HepG2 (cell line): Measurements from ENCODE around the gene EEF1A1. TPM values are rescaled to one million over a fixed set of nuclear protein-coding genes. Genes with fewer than 3 reads are reported as not detected.

Source experiments
- ATAC-seq: fragments of 200-7000 bp; cut with Tn5 transposase; 3 replicates; pipeline ENCODE4 v1.9.1; 2020; ENCODE audit warnings: mild to moderate bottlenecking, moderate library complexity
- BruUV-seq: library from RNA; stranded (reverse); fragments of 400-500 nt; replicated peaks from 2 replicates; lab custom pipeline; 2021; lab: Mats Ljungman, UMichigan
- CTCF ChIA-PET: fragments of 300-600 bp; formaldehyde crosslinking; extraction: SDS; loops from one replicate; lab custom pipeline; 2021; ENCODE audit warnings: low total read pairs, inconsistent platforms, low intra/inter-chr PET ratio; lab: Yijun Ruan, JAX
- POLR2A ChIA-PET: fragments of 350-600 bp; sonication (Branson Sonifier 250); formaldehyde crosslinking; loops from one replicate; lab custom pipeline; 2020; ENCODE audit warnings: antibody characterized with exemption, inconsistent platforms; lab: Yijun Ruan, JAX
- DNase-seq: peaks from one replicate; pipeline ENCODE4 v3.0.0-alpha.2; 2015; ENCODE audit warnings: low spot score
- FAIRE-seq: peaks from 3 replicates; lab custom pipeline; 2011; peaks lifted over from hg19 to GRCh38; lab: Jason Lieb, UNC
- H2AFZ ChIP-seq: one replicate; pipeline ENCODE4 v1.6.1; 2011; ENCODE audit warnings: low read length, inconsistent platforms
- H3K27ac ChIP-seq: fragments of 300-600 bp; 3 replicates; pipeline ENCODE4 v1.8.0; 2011; ENCODE audit warnings: mixed run types, mild to moderate bottlenecking, mixed read lengths, low read length, inconsistent platforms; ENCODE audit not compliant: insufficient read depth; ENCODE audit errors: extremely low read length
- H3K27me3 ChIP-seq, 2 experiments: fragments of 200-600 bp in 1 of 2; 2 replicates in 1 of 2; 3 replicates in 1 of 2; pipeline versions ENCODE4 v1.6.0 to v1.8.0; 2011; ENCODE audit warnings: low read length in 2 of 2, mild to moderate bottlenecking in 2 of 2, moderate library complexity in 2 of 2, inconsistent platforms in 1 of 2; ENCODE audit not compliant: insufficient read depth in 2 of 2, control insufficient read depth in 1 of 2
- H3K36me3 ChIP-seq, 2 experiments: fragments of 200-600 bp in 1 of 2; replicated peaks in 1 of 2; 2 replicates in 1 of 2; 3 replicates in 1 of 2; pipeline versions ENCODE4 v1.5.1 to v1.8.0; 2011; ENCODE audit warnings: low read length in 2 of 2, inconsistent platforms in 1 of 2; ENCODE audit not compliant: insufficient read depth in 2 of 2, control insufficient read depth in 1 of 2
- H3K4me1 ChIP-seq: 2 replicates; pipeline ENCODE4 v1.5.1; 2012; ENCODE audit warnings: low read length, inconsistent platforms; ENCODE audit not compliant: insufficient read depth
- H3K4me2 ChIP-seq: 2 replicates; pipeline ENCODE4 v1.6.0; 2011; ENCODE audit warnings: low read depth, low read length, inconsistent platforms
- H3K4me3 ChIP-seq, 3 experiments: fragments of 200-600 bp in 1 of 3; sonication (generic), shearing (Covaris generic) in 1 of 3; replicated peaks in 1 of 3; 2 replicates each; pipeline ENCODE4 v1.5.1; 2011 to 2016; ENCODE audit warnings: low read length in 3 of 3, inconsistent platforms in 2 of 3, low read depth in 2 of 3, mild to moderate bottlenecking in 2 of 3, control low read depth in 1 of 3, mixed read lengths in 1 of 3; ENCODE audit not compliant: insufficient read depth in 1 of 3
- H3K79me2 ChIP-seq: one replicate; pipeline ENCODE4 v1.6.1; 2011; ENCODE audit warnings: low read length, inconsistent platforms; ENCODE audit not compliant: insufficient read depth
- H3K9ac ChIP-seq: 2 replicates; pipeline ENCODE4 v1.6.0; 2011; ENCODE audit warnings: mild to moderate bottlenecking, low read depth, low read length, inconsistent platforms; ENCODE audit not compliant: insufficient read depth
- H3K9me3 ChIP-seq: 2 replicates; pipeline ENCODE4 v1.5.1; 2012; ENCODE audit warnings: mild to moderate bottlenecking, low read length
- H4K20me1 ChIP-seq: 2 replicates; pipeline ENCODE4 v1.6.0; 2011; ENCODE audit warnings: inconsistent platforms, mild to moderate bottlenecking, low read length, moderate library complexity; ENCODE audit not compliant: insufficient read depth
- AGO2 ChIP-seq: fragments of 200-400 bp; formaldehyde crosslinking; optimal IDR thresholded peaks from 2 replicates; pipeline ENCODE3; 2017; ENCODE audit warnings: mild to moderate bottlenecking, low read depth, low read length, moderate library complexity
- FIP1L1 ChIP-seq: fragments of 200-400 bp; formaldehyde crosslinking; IDR thresholded peaks from 2 replicates; pipeline ENCODE4 v1.6.1; 2018; ENCODE audit warnings: low read depth, mild to moderate bottlenecking, low read length, moderate library complexity, borderline replicate concordance; ENCODE audit not compliant: insufficient read depth
- HNRNPUL1 ChIP-seq: fragments of 200-400 bp; formaldehyde crosslinking; IDR thresholded peaks from 2 replicates; pipeline ENCODE4 v1.6.1; 2017; ENCODE audit warnings: low read depth, mild to moderate bottlenecking, low read length, moderate library complexity
- PPARG ChIP-seq: conservative IDR thresholded peaks from 2 replicates; pipeline ENCODE4 v1.6.1; 2016; ENCODE audit warnings: missing biosample characterization, missing genetic modification reagents
- ZNF329 ChIP-seq: sonication (generic); formaldehyde crosslinking; IDR thresholded peaks from 2 replicates; pipeline ENCODE4 v1.9.0; 2021; ENCODE audit warnings: low read depth, mild to moderate bottlenecking, missing genetic modification reagents
- ZNF34 ChIP-seq: sonication (generic); formaldehyde crosslinking; IDR thresholded peaks from 2 replicates; pipeline ENCODE4 v1.4.0; 2020; ENCODE audit warnings: mild to moderate bottlenecking, missing genetic modification reagents, borderline replicate concordance
- ZNF775 ChIP-seq: sonication (generic); formaldehyde crosslinking; IDR thresholded peaks from 2 replicates; pipeline ENCODE4 v1.4.0; 2020; ENCODE audit warnings: missing genetic modification reagents, mild to moderate bottlenecking, moderate library complexity, borderline replicate concordance
- ZSCAN20 ChIP-seq: sonication (generic); formaldehyde crosslinking; IDR thresholded peaks from 2 replicates; pipeline ENCODE4 v1.4.0; 2020; ENCODE audit warnings: missing genetic modification reagents, mild to moderate bottlenecking, borderline replicate concordance
- WGBS: methylation state at CpG from one replicate; pipeline ENCODE4 v1.1.6; 2017; ENCODE audit warnings: low lambda C conversion rate; 5-methylcytosine and 5-hydroxymethylcytosine counted together
- in situ Hi-C: cut with HindIII; loops from 2 replicates; pipeline ENCODE4 v1.10.0; 2017; ENCODE audit warnings: low pct_unique_long_range_greater_than_20kb; ENCODE audit not compliant: extremely low pct_ligation_motif_present
- intact Hi-C: fragments of 100-400 bp; cut with micrococcal nuclease; formaldehyde crosslinking; loops from one replicate; pipeline ENCODE4 v1.10.0; 2022; ENCODE audit not compliant: unreplicated experiment
- polyA plus RNA-seq, 8 experiments: library from polyadenylated mRNA; depleted of rRNA in 3 of 8; stranded (reverse) in 7 of 8; unstranded in 1 of 8; fragments of >200 nt; fragmentation: Illumina TruSeq in 4 of 8; extraction: Trizol in 4 of 8; gene quantifications; 2 replicates each; pipeline versions ENCODE4 v1.2.1 to v1.2.3, GENCODE V29; 2011 to 2016; ENCODE audit warnings: low read depth in 4 of 8, missing spikeins in 1 of 8, mixed read lengths in 1 of 8; ENCODE audit not compliant: insufficient read depth in 1 of 8
- total RNA-seq, 5 experiments: library from RNA; depleted of rRNA; stranded (reverse); fragments of >200 nt; fragmentation: Illumina TruSeq; extraction: Trizol; gene quantifications; 2 replicates each; pipeline ENCODE4 v1.2.3, GENCODE V29; 2016; ENCODE audit warnings: low read depth in 1 of 5
- TF ChIP-seq, protein P1 (sequence below): sonication (generic); formaldehyde crosslinking; IDR thresholded peaks from 2 replicates; pipeline ENCODE4 v1.5.0; 2020; ENCODE audit warnings: mild to moderate bottlenecking, missing genetic modification reagents, borderline replicate concordance
- TF ChIP-seq, protein P2 (sequence below): sonication (generic); formaldehyde crosslinking; IDR thresholded peaks from 2 replicates; pipeline ENCODE4 v1.8.1; 2022; ENCODE audit warnings: low read depth, mild to moderate bottlenecking, missing genetic modification reagents
- TF ChIP-seq, protein P3 (sequence below): sonication (generic); formaldehyde crosslinking; IDR thresholded peaks from 2 replicates; pipeline ENCODE4 v1.4.0; 2020; ENCODE audit warnings: missing genetic modification reagents, mild to moderate bottlenecking, borderline replicate concordance
- TF ChIP-seq, protein P4 (sequence below): sonication (generic); formaldehyde crosslinking; IDR thresholded peaks from 2 replicates; pipeline ENCODE4 v1.5.0; 2020; ENCODE audit warnings: missing genetic modification reagents, mild to moderate bottlenecking, borderline replicate concordance

Gene EEF1A1
- total and polyA plus RNA-seq, 2 of the 13 experiments (the other 11 are each of a cell fraction or from before 2014, with no cell fraction given), result 13,726 to 17,172 TPM

DNA sequence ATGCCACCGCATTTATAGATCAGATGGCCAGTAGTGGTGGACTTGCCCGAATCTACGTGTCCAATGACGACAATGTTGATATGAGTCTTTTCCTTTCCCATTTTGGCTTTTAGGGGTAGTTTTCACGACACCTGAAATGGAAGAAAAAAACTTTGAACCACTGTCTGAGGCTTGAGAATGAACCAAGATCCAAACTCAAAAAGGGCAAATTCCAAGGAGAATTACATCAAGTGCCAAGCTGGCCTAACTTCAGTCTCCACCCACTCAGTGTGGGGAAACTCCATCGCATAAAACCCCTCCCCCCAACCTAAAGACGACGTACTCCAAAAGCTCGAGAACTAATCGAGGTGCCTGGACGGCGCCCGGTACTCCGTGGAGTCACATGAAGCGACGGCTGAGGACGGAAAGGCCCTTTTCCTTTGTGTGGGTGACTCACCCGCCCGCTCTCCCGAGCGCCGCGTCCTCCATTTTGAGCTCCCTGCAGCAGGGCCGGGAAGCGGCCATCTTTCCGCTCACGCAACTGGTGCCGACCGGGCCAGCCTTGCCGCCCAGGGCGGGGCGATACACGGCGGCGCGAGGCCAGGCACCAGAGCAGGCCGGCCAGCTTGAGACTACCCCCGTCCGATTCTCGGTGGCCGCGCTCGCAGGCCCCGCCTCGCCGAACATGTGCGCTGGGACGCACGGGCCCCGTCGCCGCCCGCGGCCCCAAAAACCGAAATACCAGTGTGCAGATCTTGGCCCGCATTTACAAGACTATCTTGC is 725 bp downstream of the EEF1A1 start:
- Histone ChIP-seq H3K79me2 (peaks cover 28% of the 10 kb centered on the region), H3K9me3 (no peaks in the 10 kb centered on the region), H3K9ac (peak overlapping the region; percentile 100), H3K27ac (peak overlapping the region; percentile 100), H3K4me1 (peaks cover 46% of the 10 kb centered on the region), H2AFZ (no peak overlapping the region), H3K27me3 (no peaks in the 10 kb centered on the region; a peak in 1 of 5 replicates), H3K4me3 (peak overlapping the region; percentile 78 to 100 (median 97)), H3K4me2 (peak overlapping the region; percentile 88), H4K20me1 (peaks cover 51% of the 10 kb centered on the region), H3K36me3 (peaks cover 7 to 33% of the 10 kb centered on the region in 2 experiments)
- DNase-seq (peak; percentile 59), FAIRE-seq (no peak), ATAC-seq (peak; percentile 29)
- CTCF ChIA-PET, result no interaction called here
- POLR2A ChIA-PET, result interaction anchor here (0.6 to 6.5 kb wide), 18 partner anchors 10 to 176 kb away, joined by 3 to 130 read pairs (median 7); partner anchors contain the start of genes CD109, MTO1 and SLC17A5
- BruUV-seq, result no TSS peak
- WGBS, result 0% methylated on average over 7 of the region's 56 CpGs
- intact Hi-C loops (loop anchor here (5.0 kb wide), 1 partner anchor 47 kb away; no protein-coding TSS in a partner anchor), in situ Hi-C loops (loop anchor here (5.0 to 10.0 kb wide), 2 partner anchors 65 to 87 kb away; no protein-coding TSS in a partner anchor)
- TF ChIP-seq, protein P1, sequence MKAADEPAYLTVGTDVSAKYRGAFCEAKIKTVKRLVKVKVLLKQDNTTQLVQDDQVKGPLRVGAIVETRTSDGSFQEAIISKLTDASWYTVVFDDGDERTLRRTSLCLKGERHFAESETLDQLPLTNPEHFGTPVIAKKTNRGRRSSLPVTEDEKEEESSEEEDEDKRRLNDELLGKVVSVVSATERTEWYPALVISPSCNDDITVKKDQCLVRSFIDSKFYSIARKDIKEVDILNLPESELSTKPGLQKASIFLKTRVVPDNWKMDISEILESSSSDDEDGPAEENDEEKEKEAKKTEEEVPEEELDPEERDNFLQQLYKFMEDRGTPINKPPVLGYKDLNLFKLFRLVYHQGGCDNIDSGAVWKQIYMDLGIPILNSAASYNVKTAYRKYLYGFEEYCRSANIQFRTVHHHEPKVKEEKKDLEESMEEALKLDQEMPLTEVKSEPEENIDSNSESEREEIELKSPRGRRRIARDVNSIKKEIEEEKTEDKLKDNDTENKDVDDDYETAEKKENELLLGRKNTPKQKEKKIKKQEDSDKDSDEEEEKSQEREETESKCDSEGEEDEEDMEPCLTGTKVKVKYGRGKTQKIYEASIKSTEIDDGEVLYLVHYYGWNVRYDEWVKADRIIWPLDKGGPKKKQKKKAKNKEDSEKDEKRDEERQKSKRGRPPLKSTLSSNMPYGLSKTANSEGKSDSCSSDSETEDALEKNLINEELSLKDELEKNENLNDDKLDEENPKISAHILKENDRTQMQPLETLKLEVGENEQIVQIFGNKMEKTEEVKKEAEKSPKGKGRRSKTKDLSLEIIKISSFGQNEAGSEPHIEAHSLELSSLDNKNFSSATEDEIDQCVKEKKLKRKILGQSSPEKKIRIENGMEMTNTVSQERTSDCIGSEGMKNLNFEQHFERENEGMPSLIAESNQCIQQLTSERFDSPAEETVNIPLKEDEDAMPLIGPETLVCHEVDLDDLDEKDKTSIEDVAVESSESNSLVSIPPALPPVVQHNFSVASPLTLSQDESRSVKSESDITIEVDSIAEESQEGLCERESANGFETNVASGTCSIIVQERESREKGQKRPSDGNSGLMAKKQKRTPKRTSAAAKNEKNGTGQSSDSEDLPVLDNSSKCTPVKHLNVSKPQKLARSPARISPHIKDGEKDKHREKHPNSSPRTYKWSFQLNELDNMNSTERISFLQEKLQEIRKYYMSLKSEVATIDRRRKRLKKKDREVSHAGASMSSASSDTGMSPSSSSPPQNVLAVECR (CRISPR knock-in tag), result 0 out of 2 replicates have a peak, but pooled peaks have one; percentile 6
- TF ChIP-seq, protein P2, sequence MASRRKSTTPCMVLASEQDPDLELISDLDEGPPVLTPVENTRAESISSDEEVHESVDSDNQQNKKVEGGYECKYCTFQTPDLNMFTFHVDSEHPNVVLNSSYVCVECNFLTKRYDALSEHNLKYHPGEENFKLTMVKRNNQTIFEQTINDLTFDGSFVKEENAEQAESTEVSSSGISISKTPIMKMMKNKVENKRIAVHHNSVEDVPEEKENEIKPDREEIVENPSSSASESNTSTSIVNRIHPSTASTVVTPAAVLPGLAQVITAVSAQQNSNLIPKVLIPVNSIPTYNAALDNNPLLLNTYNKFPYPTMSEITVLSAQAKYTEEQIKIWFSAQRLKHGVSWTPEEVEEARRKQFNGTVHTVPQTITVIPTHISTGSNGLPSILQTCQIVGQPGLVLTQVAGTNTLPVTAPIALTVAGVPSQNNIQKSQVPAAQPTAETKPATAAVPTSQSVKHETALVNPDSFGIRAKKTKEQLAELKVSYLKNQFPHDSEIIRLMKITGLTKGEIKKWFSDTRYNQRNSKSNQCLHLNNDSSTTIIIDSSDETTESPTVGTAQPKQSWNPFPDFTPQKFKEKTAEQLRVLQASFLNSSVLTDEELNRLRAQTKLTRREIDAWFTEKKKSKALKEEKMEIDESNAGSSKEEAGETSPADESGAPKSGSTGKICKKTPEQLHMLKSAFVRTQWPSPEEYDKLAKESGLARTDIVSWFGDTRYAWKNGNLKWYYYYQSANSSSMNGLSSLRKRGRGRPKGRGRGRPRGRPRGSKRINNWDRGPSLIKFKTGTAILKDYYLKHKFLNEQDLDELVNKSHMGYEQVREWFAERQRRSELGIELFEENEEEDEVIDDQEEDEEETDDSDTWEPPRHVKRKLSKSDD (CRISPR knock-in tag), result 0 out of 2 replicates have a peak, but pooled peaks have one; percentile 45
- TF ChIP-seq ZSCAN20 (CRISPR knock-in tag), result 0 out of 2 replicates have a peak, but pooled peaks have one; percentile 22
- TF ChIP-seq HNRNPUL1, result no peak
- TF ChIP-seq ZNF329 (CRISPR knock-in tag), result no peak
- peak; percentile 100 for TF ChIP-seq AGO2
- TF ChIP-seq FIP1L1, result 0 out of 2 replicates have a peak, but pooled peaks have one; percentile 40
- 0 out of 2 replicates have a peak, but pooled peaks have one; percentile 43 for TF ChIP-seq ZNF775 (CRISPR knock-in tag)
- 0 out of 2 replicates have a peak, but pooled peaks have one; percentile 62 for TF ChIP-seq ZNF34
- TF ChIP-seq, protein P3, sequence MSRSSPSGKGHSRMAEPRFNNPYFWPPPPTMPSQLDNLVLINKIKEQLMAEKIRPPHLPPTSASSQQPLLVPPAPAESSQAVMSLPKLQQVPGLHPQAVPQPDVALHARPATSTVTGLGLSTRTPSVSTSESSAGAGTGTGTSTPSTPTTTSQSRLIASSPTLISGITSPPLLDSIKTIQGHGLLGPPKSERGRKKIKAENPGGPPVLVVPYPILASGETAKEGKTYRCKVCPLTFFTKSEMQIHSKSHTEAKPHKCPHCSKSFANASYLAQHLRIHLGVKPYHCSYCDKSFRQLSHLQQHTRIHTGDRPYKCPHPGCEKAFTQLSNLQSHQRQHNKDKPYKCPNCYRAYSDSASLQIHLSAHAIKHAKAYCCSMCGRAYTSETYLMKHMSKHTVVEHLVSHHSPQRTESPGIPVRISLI (CRISPR knock-in tag), result peak; percentile 18; the same call in 1 of the 2 replicates
- peak; percentile 20 for TF ChIP-seq PPARG (CRISPR knock-in tag)
- TF ChIP-seq, protein P4, sequence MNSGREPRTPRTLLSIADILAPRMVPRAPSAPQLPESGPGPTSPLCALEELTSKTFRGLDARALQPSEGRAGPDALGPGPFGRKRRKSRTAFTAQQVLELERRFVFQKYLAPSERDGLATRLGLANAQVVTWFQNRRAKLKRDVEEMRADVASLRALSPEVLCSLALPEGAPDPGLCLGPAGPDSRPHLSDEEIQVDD, result peak; percentile 12; the same call in 1 of the 2 replicates
